GM18870 (cell line): Measurements from ENCODE around the gene SLC20A1.

Source experiments
- ATAC-seq: cut with Tn5 transposase; IDR thresholded peaks from one replicate; pipeline ENCODE4 v1.9.1; 2021; ENCODE audit warnings: moderate library complexity; ENCODE audit not compliant: unreplicated experiment

The SLC20A1 gene

GRCh38 chr2:112682101-112682500 lies 36.4 kb downstream of the SLC20A1 start:
- no peak for ATAC-seq

GRCh38 chr2:112683550-112684414 lies 38.0 kb downstream of the SLC20A1 start:
- no peak for ATAC-seq

GRCh38 chr2:112684415-112684775 lies 38.7 kb downstream of the SLC20A1 start:
- no peak for ATAC-seq

GRCh38 chr2:112685271-112685884 lies 39.6 kb downstream of the SLC20A1 start:
- ATAC-seq: no peak

- ATAC-seq: no peak
These were observed 40.8 kb downstream of the SLC20A1 start for GRCh38 chr2:112686348-112687217.

GRCh38 chr2:112687522-112687921 lies 41.8 kb downstream of the SLC20A1 start:
- no peak for ATAC-seq

GRCh38 chr2:112688086-112688880 lies 42.5 kb downstream of the SLC20A1 start:
- ATAC-seq: no peak

- ATAC-seq: no peak
These were observed 45.2 kb downstream of the SLC20A1 start for GRCh38 chr2:112690853-112691401.

- no peak for ATAC-seq
These were observed 46.1 kb downstream of the SLC20A1 start for GRCh38 chr2:112691881-112692281.

GRCh38 chr2:112692495-112692911 lies 46.8 kb downstream of the SLC20A1 start:
- peak; percentile 85 for ATAC-seq

GRCh38 chr2:112692918-112693317 lies 47.2 kb downstream of the SLC20A1 start:
- ATAC-seq: no peak

GRCh38 chr2:112693596-112693995 lies 47.9 kb downstream of the SLC20A1 start:
- no peak for ATAC-seq

GRCh38 chr2:112694182-112694581 lies 48.4 kb downstream of the SLC20A1 start:
- ATAC-seq: no peak

- ATAC-seq: no peak
These were observed 53.2 kb downstream of the SLC20A1 start for GRCh38 chr2:112698834-112699515.

GRCh38 chr2:112699984-112700667 lies 54.4 kb downstream of the SLC20A1 start:
- no peak for ATAC-seq

GRCh38 chr2:112701052-112701451 lies 55.3 kb downstream of the SLC20A1 start:
- no peak for ATAC-seq

- no peak for ATAC-seq
These were observed 57.9 kb downstream of the SLC20A1 start for GRCh38 chr2:112703684-112704083.

GRCh38 chr2:112705575-112705974 lies 59.8 kb downstream of the SLC20A1 start:
- no peak for ATAC-seq

- no peak for ATAC-seq
These were observed 60.5 kb downstream of the SLC20A1 start for GRCh38 chr2:112706170-112706664.
